Testis (tissue), 3 donors: ENCODE measurements around the gene SMIM22. TPM values are rescaled to one million over a fixed set of nuclear protein-coding genes. Genes with fewer than 3 reads are reported as not detected.

Experiments
- DNase-seq: peaks from one replicate; pipeline ENCODE4 v3.0.0-alpha.2; 2019
- H3K27ac ChIP-seq, 2 donors: fragments of 200-600 bp; sonication (generic); one replicate each; pipeline ENCODE4 v1.5.1; 2019
- H3K27me3 ChIP-seq: fragments of 200-600 bp; sonication (generic); one replicate; pipeline ENCODE4 v1.5.1; 2019
- H3K36me3 ChIP-seq: fragments of 200-600 bp; sonication (generic); one replicate; pipeline ENCODE4 v1.5.1; 2017; ENCODE audit warnings: low read depth; ENCODE audit errors: missing control alignments
- H3K4me1 ChIP-seq: fragments of 200-600 bp; sonication (generic); one replicate; pipeline ENCODE4 v1.5.1; 2019
- H3K4me3 ChIP-seq, 2 donors: fragments of 200-600 bp; sonication (generic); one replicate each; pipeline ENCODE4 v1.5.1; 2017 to 2019
- H3K9me3 ChIP-seq: fragments of 200-600 bp; sonication (generic); one replicate; pipeline ENCODE4 v1.5.1; 2017
- CTCF ChIP-seq, 3 experiments: fragments of 450-650 bp in 2 of 3; fragments of 200-600 bp in 1 of 3; sonication (generic) in 1 of 3; IDR thresholded peaks; one replicate each; pipeline ENCODE4 v1.5.1; 2016 to 2019; ENCODE audit warnings: antibody characterized with exemption in 3 of 3, mild to moderate bottlenecking in 2 of 3, moderate library complexity in 1 of 3
- POLR2A ChIP-seq: fragments of 450-650 bp; IDR thresholded peaks from one replicate; pipeline ENCODE4 v1.6.1; 2017; ENCODE audit warnings: antibody characterized with exemption, mild to moderate bottlenecking, moderate library complexity
- WGBS, 2 donors: methylation state at CpG; one replicate each; pipeline ENCODE4 v1.1.5; 2018; 5-methylcytosine and 5-hydroxymethylcytosine counted together
- intact Hi-C: fragments of 100-400 bp; cut with DNase I; formaldehyde crosslinking; loops from one replicate; pipeline ENCODE4 v1.15.1; 2023; ENCODE audit warnings: low total_unique reads
- polyA plus RNA-seq: library from polyadenylated mRNA; stranded (reverse); fragments of 350-450 nt; fragmentation: Illumina TruSeq; extraction: RNeasy Lipid Tissue Mini Kit (QIAGEN cat#74804); gene quantifications from one replicate; pipeline ENCODE4 v1.2.3, GENCODE V29; 2014; ENCODE audit warnings: low read depth, low replicate concordance; ENCODE audit not compliant: insufficient read depth
- total RNA-seq, 2 donors: library from RNA; depleted of rRNA; stranded (reverse); fragments of >200 nt; gene quantifications; one replicate each; pipeline ENCODE4 v1.2.3, GENCODE V29; 2016

The SMIM22 gene
- total and polyA plus RNA-seq, 3 donors from 2014 or later: 6.1 to 41.3 (median 9.8) TPM

DNA sequence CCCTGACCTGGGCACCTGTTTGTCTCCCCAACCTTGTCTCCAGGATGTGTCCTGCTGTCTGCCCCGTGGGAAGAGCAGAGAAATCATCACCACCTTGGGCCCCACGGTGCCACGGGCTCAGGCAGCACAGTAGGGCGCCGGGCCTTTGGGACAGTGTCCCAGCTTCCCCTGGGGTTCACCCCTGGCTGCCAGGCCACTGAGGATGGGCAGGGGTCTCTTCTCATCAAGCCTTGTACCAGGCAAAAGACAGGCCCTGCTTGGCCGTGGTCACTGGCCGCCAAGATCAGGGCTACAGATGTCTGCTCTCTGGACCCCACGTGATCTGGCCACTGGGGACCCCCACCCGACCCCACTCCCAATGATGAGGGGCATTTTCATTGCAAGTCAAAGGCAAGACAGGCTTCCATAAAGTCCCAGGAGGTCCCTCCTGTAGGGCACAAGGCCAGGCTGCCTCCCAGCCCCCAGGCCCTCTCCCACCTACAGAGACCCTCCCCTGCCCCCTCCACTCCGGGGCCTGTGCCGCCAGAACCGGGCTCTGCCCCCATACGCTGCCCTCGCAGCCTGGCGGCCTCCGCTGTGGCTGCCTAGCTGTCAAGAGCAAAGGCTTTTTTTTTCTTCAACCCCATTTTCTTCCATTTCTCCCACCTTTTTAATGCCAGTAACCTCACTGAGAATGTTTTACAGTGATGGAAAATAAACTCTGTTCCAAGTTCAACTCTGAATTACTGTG, 46.3 kb upstream of the SMIM22 start:
- Histone ChIP-seq H3K4me1 (peaks cover 12% of the 10 kb centered on the region), H3K27ac (no peak overlapping the region), H3K27me3 (no peaks in the 10 kb centered on the region), H3K36me3 (no peaks in the 10 kb centered on the region), H3K4me3 (no peak overlapping the region), H3K9me3 (no peaks in the 10 kb centered on the region)
- WGBS, 2 donors: 76 to 85% methylated on average over 8 to 16 of the region's 16 CpGs
- intact Hi-C loops: no loop called here
- DNase-seq: no peak
- TF ChIP-seq POLR2A (no peak), CTCF (IDR thresholded peaks at IDR 0.05) (no peak)

- no peaks in the 10 kb centered on the region for H3K36me3 ChIP-seq
- H3K9me3 ChIP-seq: no peaks in the 10 kb centered on the region
- H3K27me3 ChIP-seq: no peaks in the 10 kb centered on the region
- intact Hi-C loops: no loop called here
- H3K4me3 ChIP-seq: no peak overlapping the region
- DNase-seq: no peak
- peaks cover 12% of the 10 kb centered on the region for H3K4me1 ChIP-seq
- no peak overlapping the region for H3K27ac ChIP-seq
- no peak for TF ChIP-seq CTCF (IDR thresholded peaks at IDR 0.05)
- no peak for TF ChIP-seq POLR2A
- WGBS, 2 donors: 77 to 84% methylated on average over 6 to 10 of the region's 10 CpGs
Measured at GRCh38 chr16:4749700-4750257, 45.4 kb upstream of the SMIM22 start.

DNA sequence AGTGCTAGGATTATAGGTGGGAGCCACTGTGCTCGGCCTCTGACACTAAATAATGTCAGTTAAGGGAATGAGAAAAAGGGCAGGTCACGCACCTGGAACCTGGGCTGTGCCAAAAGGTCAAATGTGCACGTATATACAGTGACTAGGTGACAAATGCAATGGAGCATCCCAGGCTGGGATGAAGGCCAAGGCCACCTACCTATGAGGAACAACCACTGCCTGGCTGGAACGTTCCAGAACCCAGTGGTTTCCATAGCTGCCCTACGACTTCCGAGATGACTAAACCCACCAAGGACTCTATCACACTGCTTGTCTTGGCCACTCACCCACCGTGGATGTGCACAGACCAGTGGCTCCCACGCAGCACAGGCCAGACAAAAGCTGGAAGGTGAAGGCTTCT, 44.3 kb upstream of the SMIM22 start:
- TF ChIP-seq POLR2A: no peak
- TF ChIP-seq CTCF (IDR thresholded peaks at IDR 0.05): no peak
- Histone ChIP-seq H3K9me3 (no peaks in the 10 kb centered on the region), H3K4me3 (no peak overlapping the region), H3K27me3 (no peaks in the 10 kb centered on the region), H3K4me1 (peaks cover 12% of the 10 kb centered on the region), H3K36me3 (no peaks in the 10 kb centered on the region), H3K27ac (no peak overlapping the region)
- intact Hi-C loops: no loop called here
- 69 to 82% methylated on average over 8 of the region's 8 CpGs for WGBS, 2 donors
- DNase-seq: no peak

DNA sequence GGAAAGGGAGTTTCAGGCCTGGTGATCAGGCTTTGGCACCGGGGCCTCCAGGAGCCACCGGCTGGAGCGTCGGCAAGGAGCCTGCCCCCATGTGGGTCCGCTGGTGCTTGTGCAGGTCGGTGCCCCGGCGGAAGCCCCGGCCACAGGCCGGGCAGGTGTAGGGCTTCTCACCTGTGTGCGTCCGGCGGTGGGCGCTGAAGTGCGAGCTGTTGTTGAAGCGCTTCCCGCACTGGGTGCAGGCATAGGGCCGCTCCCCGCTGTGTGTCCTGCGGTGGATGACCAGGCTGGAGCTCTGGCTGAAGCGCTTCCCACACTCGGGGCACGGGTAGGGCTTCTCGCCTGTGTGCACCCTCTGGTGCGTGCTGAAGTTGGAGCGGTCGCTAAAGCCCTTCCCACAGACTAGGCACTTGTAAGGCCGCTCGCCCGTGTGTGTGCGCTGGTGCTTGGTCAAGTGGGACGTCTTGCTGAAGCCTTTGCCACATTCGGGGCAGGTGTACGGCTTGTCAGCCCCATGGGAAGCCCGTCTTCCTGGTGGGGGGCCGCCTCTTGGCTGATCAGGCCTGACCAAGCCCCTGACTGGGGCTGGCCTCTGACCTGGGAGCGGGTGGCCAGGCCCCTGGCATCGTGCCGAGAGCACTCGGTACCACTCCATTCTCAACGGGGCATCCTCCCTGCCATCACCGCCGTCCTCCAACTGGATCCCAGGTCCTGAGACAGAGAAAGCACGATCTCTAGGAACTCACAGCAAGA, 42.6 kb upstream of the SMIM22 start:
- Histone ChIP-seq H3K27ac (no peak overlapping the region), H3K4me3 (no peak overlapping the region), H3K4me1 (peaks cover 4% of the 10 kb centered on the region), H3K9me3 (no peaks in the 10 kb centered on the region), H3K27me3 (no peaks in the 10 kb centered on the region), H3K36me3 (no peaks in the 10 kb centered on the region)
- intact Hi-C loops: no loop called here
- DNase-seq: no peak
- no peak for TF ChIP-seq CTCF (IDR thresholded peaks at IDR 0.05)
- TF ChIP-seq POLR2A: no peak
- 94 to 97% methylated on average over 5 to 44 of the region's 44 CpGs for WGBS, 2 donors
